Measurements from ENCODE around the gene FAM185A. TPM values are rescaled to one million over a fixed set of nuclear protein-coding genes. Genes with fewer than 3 reads are reported as not detected.

FAM185A gene
- total and polyA plus RNA-seq, 9 of the 15 experiments (the other 6 are each of a cell fraction or from before 2014, with no cell fraction given) = 1.7 to 17.4 (median 10.6) TPM

GRCh38 chr7:102810916-102811315 lies 62.1 kb downstream of the FAM185A start:
- no peak overlapping the region for H3K4me3 ChIP-seq
- in situ Hi-C loops (cut with MboI) = no loop called here
- no peak overlapping the region for H3K9ac ChIP-seq (ENCODE audit: insufficient read depth in 1 of 2, low read depth in 2 of 2, low read length in 2 of 2)
- CTCF ChIA-PET (ENCODE audit: low intra/inter-chr PET ratio) = no interaction called here
- no peak for TF ChIP-seq BCLAF1 (IDR thresholded peaks at IDR 0.05; ENCODE audit: borderline replicate concordance in 1 of 2, control insufficient read depth in 1 of 2, low read depth in 2 of 2, low read length in 1 of 2)
- peak; percentile 25 for TF ChIP-seq RBM22 (IDR thresholded peaks at IDR 0.05; ENCODE audit: low read depth, low read length, poor library complexity, severe bottlenecking)
- ATAC-seq (no peak), DNase-seq (ENCODE audit: extremely low read depth in 1 of 4, low spot score in 3 of 4) (no peak), FAIRE-seq (no peak)
- no TSS peak for BruUV-seq (replicated peaks)
- POLR2A ChIA-PET = interaction anchor here (1.0 to 1.7 kb wide), 4 partner anchors 10 to 260 kb away, joined by 3 to 5 read pairs (median 4); no protein-coding TSS in a partner anchor
- no peaks in the 10 kb centered on the region for H4K20me1 ChIP-seq (replicated peaks; ENCODE audit: control insufficient read depth, insufficient read depth, low read length)
- no peak overlapping the region for H2AFZ ChIP-seq (ENCODE audit: low read depth, low read length)
- H3K79me2 ChIP-seq (ENCODE audit: control insufficient read depth, insufficient read depth, low read length) = no peaks in the 10 kb centered on the region
- H3K27me3 ChIP-seq (ENCODE audit: control insufficient read depth in 2 of 2, insufficient read depth in 2 of 2, low read length in 2 of 2) = no peaks in the 10 kb centered on the region
- H3K4me2 ChIP-seq (ENCODE audit: insufficient read depth, low read length) = no peak overlapping the region
- no peaks in the 10 kb centered on the region for H3K4me1 ChIP-seq (replicated peaks in 1 of 2; ENCODE audit: control insufficient read depth in 2 of 2, insufficient read depth in 2 of 2, low read length in 2 of 2)
- intact Hi-C loops (cut with micrococcal nuclease) = no loop called here
- H3K27ac ChIP-seq (ENCODE audit: extremely low read depth, low read depth, low read length) = no peak overlapping the region
- H3K9me3 ChIP-seq (replicated peaks; ENCODE audit: control insufficient read depth, insufficient read depth, low read depth, low read length) = no peaks in the 10 kb centered on the region
- no peaks in the 10 kb centered on the region for H3K9me1 ChIP-seq (ENCODE audit: control insufficient read depth, insufficient read depth, low read length)
- peaks cover 72% of the 10 kb centered on the region for H3K36me3 ChIP-seq (ENCODE audit: control insufficient read depth, insufficient read depth, low read length)

Data from K562 (cell line).